ENCODE results near the gene A2M. TPM values are rescaled to one million over a fixed set of nuclear protein-coding genes. Genes with fewer than 3 reads are reported as not detected.
A peak's percentile ranks its signal among the peaks of the same experiment; 100 is the strongest.

The A2M gene
- total and polyA plus RNA-seq, 2 of the 13 experiments (the other 11 are each of a cell fraction or from before 2014, with no cell fraction given), result 2,807 to 6,551 TPM

GRCh38 chr12:9064815-9065606, 50.7 kb downstream of the A2M start (continued):
- TF ChIP-seq, protein P1, sequence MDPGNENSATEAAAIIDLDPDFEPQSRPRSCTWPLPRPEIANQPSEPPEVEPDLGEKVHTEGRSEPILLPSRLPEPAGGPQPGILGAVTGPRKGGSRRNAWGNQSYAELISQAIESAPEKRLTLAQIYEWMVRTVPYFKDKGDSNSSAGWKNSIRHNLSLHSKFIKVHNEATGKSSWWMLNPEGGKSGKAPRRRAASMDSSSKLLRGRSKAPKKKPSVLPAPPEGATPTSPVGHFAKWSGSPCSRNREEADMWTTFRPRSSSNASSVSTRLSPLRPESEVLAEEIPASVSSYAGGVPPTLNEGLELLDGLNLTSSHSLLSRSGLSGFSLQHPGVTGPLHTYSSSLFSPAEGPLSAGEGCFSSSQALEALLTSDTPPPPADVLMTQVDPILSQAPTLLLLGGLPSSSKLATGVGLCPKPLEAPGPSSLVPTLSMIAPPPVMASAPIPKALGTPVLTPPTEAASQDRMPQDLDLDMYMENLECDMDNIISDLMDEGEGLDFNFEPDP (CRISPR knock-in tag; conservative IDR thresholded peaks at IDR 0.05), result no peak
- TF ChIP-seq, protein P2, sequence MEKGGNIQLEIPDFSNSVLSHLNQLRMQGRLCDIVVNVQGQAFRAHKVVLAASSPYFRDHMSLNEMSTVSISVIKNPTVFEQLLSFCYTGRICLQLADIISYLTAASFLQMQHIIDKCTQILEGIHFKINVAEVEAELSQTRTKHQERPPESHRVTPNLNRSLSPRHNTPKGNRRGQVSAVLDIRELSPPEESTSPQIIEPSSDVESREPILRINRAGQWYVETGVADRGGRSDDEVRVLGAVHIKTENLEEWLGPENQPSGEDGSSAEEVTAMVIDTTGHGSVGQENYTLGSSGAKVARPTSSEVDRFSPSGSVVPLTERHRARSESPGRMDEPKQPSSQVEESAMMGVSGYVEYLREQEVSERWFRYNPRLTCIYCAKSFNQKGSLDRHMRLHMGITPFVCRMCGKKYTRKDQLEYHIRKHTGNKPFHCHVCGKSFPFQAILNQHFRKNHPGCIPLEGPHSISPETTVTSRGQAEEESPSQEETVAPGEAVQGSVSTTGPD (CRISPR knock-in tag; IDR thresholded peaks at IDR 0.05), result no peak
- TF ChIP-seq ZNF234 (CRISPR knock-in tag; conservative IDR thresholded peaks at IDR 0.05) (no peak), PITX1 (CRISPR knock-in tag; IDR thresholded peaks at IDR 0.05) (no peak), ASH2L (IDR thresholded peaks at IDR 0.05; ENCODE audit: insufficient read length, low read depth, low read length) (peak; percentile 55), ZNF496 (CRISPR knock-in tag; IDR thresholded peaks at IDR 0.05; ENCODE audit: insufficient replicate concordance) (no peak), SETDB1 (CRISPR knock-in tag; IDR thresholded peaks at IDR 0.05; ENCODE audit: borderline replicate concordance) (no peak), AGO2 (optimal IDR thresholded peaks at IDR 0.05; ENCODE audit: low read depth, low read length) (peak; percentile 98), WIZ (CRISPR knock-in tag; IDR thresholded peaks at IDR 0.05) (no peak), SMAD9 (CRISPR knock-in tag; IDR thresholded peaks at IDR 0.05) (no peak), ZNF788 (CRISPR knock-in tag; IDR thresholded peaks at IDR 0.05; ENCODE audit: borderline replicate concordance) (no peak), SATB2 (CRISPR knock-in tag; IDR thresholded peaks at IDR 0.05) (no peak), DRAP1 (CRISPR knock-in tag; IDR thresholded peaks at IDR 0.05) (no peak), NPAS2 (CRISPR knock-in tag; IDR thresholded peaks at IDR 0.05; ENCODE audit: borderline replicate concordance) (no peak), NAIF1 (CRISPR knock-in tag; IDR thresholded peaks at IDR 0.05; ENCODE audit: borderline replicate concordance) (no peak), ZNF670 (CRISPR knock-in tag; IDR thresholded peaks at IDR 0.05; ENCODE audit: borderline replicate concordance) (no peak), ZNF75D (CRISPR knock-in tag; IDR thresholded peaks at IDR 0.05; ENCODE audit: borderline replicate concordance) (no peak), REXO4 (CRISPR knock-in tag; IDR thresholded peaks at IDR 0.05; ENCODE audit: borderline replicate concordance) (no peak), HOXA9 (CRISPR knock-in tag; IDR thresholded peaks at IDR 0.05; ENCODE audit: borderline replicate concordance) (no peak), RBFOX2 (IDR thresholded peaks at IDR 0.05; ENCODE audit: low read depth, low read length) (peak; percentile 88), XBP1 (CRISPR knock-in tag; IDR thresholded peaks at IDR 0.05) (no peak), SYNCRIP (IDR thresholded peaks at IDR 0.05; ENCODE audit: insufficient read depth, low read depth, low read length) (no peak)
- TF ChIP-seq, protein P3, sequence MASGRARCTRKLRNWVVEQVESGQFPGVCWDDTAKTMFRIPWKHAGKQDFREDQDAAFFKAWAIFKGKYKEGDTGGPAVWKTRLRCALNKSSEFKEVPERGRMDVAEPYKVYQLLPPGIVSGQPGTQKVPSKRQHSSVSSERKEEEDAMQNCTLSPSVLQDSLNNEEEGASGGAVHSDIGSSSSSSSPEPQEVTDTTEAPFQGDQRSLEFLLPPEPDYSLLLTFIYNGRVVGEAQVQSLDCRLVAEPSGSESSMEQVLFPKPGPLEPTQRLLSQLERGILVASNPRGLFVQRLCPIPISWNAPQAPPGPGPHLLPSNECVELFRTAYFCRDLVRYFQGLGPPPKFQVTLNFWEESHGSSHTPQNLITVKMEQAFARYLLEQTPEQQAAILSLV (CRISPR knock-in tag; IDR thresholded peaks at IDR 0.05; ENCODE audit: borderline replicate concordance), result no peak
- TF ChIP-seq, protein P4, sequence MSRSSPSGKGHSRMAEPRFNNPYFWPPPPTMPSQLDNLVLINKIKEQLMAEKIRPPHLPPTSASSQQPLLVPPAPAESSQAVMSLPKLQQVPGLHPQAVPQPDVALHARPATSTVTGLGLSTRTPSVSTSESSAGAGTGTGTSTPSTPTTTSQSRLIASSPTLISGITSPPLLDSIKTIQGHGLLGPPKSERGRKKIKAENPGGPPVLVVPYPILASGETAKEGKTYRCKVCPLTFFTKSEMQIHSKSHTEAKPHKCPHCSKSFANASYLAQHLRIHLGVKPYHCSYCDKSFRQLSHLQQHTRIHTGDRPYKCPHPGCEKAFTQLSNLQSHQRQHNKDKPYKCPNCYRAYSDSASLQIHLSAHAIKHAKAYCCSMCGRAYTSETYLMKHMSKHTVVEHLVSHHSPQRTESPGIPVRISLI (CRISPR knock-in tag; IDR thresholded peaks at IDR 0.05; ENCODE audit: borderline replicate concordance), result no peak

All from HepG2 (cell line).